HepG2 (cell line): ENCODE measurements around the gene C1QTNF1. TPM values are rescaled to one million over a fixed set of nuclear protein-coding genes. Genes with fewer than 3 reads are reported as not detected.

Experiments used
- BHLHE40 ChIP-seq: IDR thresholded peaks from 2 replicates; pipeline ENCODE4 v1.6.1; 2011; ENCODE audit warnings: low read length, improper control_type of control experiment
- ESRRA ChIP-seq: sonication (generic); formaldehyde crosslinking; IDR thresholded peaks from 2 replicates; pipeline ENCODE4 v1.5.1; 2020; ENCODE audit warnings: mild to moderate bottlenecking, low read depth, missing genetic modification reagents
- MAF1 ChIP-seq: sonication (generic); formaldehyde crosslinking; IDR thresholded peaks from 2 replicates; pipeline ENCODE4 v1.5.0; 2020; ENCODE audit warnings: missing genetic modification reagents, borderline replicate concordance
- MEF2D ChIP-seq: sonication (generic); formaldehyde crosslinking; IDR thresholded peaks from 2 replicates; pipeline ENCODE4 v1.5.1; 2020; ENCODE audit warnings: mild to moderate bottlenecking, missing genetic modification reagents
- POLR2A ChIP-seq, 2 experiments: IDR thresholded peaks; 2 replicates each; pipeline ENCODE4 v1.6.1; 2011; ENCODE audit warnings: low read depth in 2 of 2, low read length in 2 of 2, mild to moderate bottlenecking in 1 of 2, moderate library complexity in 1 of 2; ENCODE audit not compliant: insufficient read depth in 1 of 2
- RBFOX2 ChIP-seq: fragments of 200-400 bp; formaldehyde crosslinking; IDR thresholded peaks from 2 replicates; pipeline ENCODE4 v1.6.1; 2017; ENCODE audit warnings: low read depth, mild to moderate bottlenecking, low read length
- RFXAP ChIP-seq: sonication (generic); formaldehyde crosslinking; IDR thresholded peaks from 2 replicates; pipeline ENCODE4 v1.4.0; 2020; ENCODE audit warnings: missing genetic modification reagents, borderline replicate concordance
- SP140L ChIP-seq: sonication (generic); formaldehyde crosslinking; IDR thresholded peaks from 2 replicates; pipeline ENCODE4 v1.4.0; 2020; ENCODE audit warnings: missing genetic modification reagents, borderline replicate concordance
- TCF12 ChIP-seq, 2 experiments: fragments of 450-650 bp in 1 of 2; sonication (generic) in 1 of 2; formaldehyde crosslinking in 1 of 2; IDR thresholded peaks; 2 replicates each; pipeline versions ENCODE4 v1.6.1 to v1.8.0; 2017 to 2022; ENCODE audit warnings: antibody characterized with exemption in 1 of 2, mild to moderate bottlenecking in 1 of 2, missing genetic modification reagents in 1 of 2, moderate library complexity in 1 of 2
- ZNF335 ChIP-seq: sonication (generic); formaldehyde crosslinking; IDR thresholded peaks from 2 replicates; pipeline ENCODE4 v1.4.0; 2020; ENCODE audit warnings: missing genetic modification reagents
- ZNF674 ChIP-seq: sonication (generic); formaldehyde crosslinking; IDR thresholded peaks from 2 replicates; pipeline ENCODE4 v1.5.0; 2020; ENCODE audit warnings: low read depth, mild to moderate bottlenecking, missing genetic modification reagents
- polyA plus RNA-seq, 8 experiments: library from polyadenylated mRNA; depleted of rRNA in 3 of 8; stranded (reverse) in 7 of 8; unstranded in 1 of 8; fragments of >200 nt; fragmentation: Illumina TruSeq in 4 of 8; extraction: Trizol in 4 of 8; gene quantifications; 2 replicates each; pipeline versions ENCODE4 v1.2.1 to v1.2.3, GENCODE V29; 2011 to 2016; ENCODE audit warnings: low read depth in 4 of 8, missing spikeins in 1 of 8, mixed read lengths in 1 of 8; ENCODE audit not compliant: insufficient read depth in 1 of 8
- total RNA-seq, 5 experiments: library from RNA; depleted of rRNA; stranded (reverse); fragments of >200 nt; fragmentation: Illumina TruSeq; extraction: Trizol; gene quantifications; 2 replicates each; pipeline ENCODE4 v1.2.3, GENCODE V29; 2016; ENCODE audit warnings: low read depth in 1 of 5
- TF ChIP-seq, protein P1 (sequence below): sonication (generic); formaldehyde crosslinking; IDR thresholded peaks from 2 replicates; pipeline ENCODE4 v1.5.1; 2020; ENCODE audit warnings: mild to moderate bottlenecking, missing genetic modification reagents, borderline replicate concordance
- TF ChIP-seq, protein P2 (sequence below): sonication (generic); formaldehyde crosslinking; IDR thresholded peaks from 2 replicates; pipeline ENCODE4 v1.5.0; 2020; ENCODE audit warnings: missing genetic modification reagents
- TF ChIP-seq, protein P3 (sequence below), 2 experiments: fragments of 450-650 bp in 1 of 2; sonication (generic) in 1 of 2; formaldehyde crosslinking in 1 of 2; IDR thresholded peaks; 2 replicates each; pipeline versions ENCODE4 v1.6.1 to v1.8.0; 2016 to 2022; ENCODE audit warnings: antibody characterized with exemption in 1 of 2, mild to moderate bottlenecking in 1 of 2, missing genetic modification reagents in 1 of 2

The C1QTNF1 gene
- total and polyA plus RNA-seq, 2 of the 13 experiments (the other 11 are each of a cell fraction or from before 2014, with no cell fraction given): 0.18 to 0.86 TPM

DNA sequence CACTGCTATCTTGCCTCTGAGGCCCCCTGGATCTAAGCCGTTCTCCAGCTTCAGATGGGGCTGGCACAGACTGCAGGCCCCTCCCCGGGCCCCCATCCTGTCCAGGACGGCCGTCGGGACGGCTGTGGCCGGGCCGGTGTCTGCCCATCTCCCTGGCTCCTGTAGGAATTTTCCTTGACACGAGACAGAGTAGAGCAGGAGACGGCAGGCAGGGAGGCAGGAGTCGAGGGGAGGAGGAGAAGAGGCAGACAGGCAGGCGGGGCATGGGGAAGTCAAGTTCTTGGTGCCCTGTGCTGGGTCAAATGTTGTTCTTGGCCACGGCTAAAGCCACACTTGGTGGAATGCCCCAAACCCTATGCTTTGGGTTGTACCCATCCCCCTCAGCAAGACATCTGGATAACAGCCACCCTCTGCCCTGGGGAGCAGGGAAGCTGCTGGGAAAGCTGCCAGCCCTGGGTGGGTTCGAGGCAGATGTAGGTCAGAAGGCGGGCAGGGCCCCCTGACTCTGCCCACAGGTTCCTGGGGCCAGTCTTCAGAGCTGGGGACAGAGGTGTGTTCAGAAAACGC is 4.0 kb downstream of the C1QTNF1 start (continued):
- TF ChIP-seq, protein P1, sequence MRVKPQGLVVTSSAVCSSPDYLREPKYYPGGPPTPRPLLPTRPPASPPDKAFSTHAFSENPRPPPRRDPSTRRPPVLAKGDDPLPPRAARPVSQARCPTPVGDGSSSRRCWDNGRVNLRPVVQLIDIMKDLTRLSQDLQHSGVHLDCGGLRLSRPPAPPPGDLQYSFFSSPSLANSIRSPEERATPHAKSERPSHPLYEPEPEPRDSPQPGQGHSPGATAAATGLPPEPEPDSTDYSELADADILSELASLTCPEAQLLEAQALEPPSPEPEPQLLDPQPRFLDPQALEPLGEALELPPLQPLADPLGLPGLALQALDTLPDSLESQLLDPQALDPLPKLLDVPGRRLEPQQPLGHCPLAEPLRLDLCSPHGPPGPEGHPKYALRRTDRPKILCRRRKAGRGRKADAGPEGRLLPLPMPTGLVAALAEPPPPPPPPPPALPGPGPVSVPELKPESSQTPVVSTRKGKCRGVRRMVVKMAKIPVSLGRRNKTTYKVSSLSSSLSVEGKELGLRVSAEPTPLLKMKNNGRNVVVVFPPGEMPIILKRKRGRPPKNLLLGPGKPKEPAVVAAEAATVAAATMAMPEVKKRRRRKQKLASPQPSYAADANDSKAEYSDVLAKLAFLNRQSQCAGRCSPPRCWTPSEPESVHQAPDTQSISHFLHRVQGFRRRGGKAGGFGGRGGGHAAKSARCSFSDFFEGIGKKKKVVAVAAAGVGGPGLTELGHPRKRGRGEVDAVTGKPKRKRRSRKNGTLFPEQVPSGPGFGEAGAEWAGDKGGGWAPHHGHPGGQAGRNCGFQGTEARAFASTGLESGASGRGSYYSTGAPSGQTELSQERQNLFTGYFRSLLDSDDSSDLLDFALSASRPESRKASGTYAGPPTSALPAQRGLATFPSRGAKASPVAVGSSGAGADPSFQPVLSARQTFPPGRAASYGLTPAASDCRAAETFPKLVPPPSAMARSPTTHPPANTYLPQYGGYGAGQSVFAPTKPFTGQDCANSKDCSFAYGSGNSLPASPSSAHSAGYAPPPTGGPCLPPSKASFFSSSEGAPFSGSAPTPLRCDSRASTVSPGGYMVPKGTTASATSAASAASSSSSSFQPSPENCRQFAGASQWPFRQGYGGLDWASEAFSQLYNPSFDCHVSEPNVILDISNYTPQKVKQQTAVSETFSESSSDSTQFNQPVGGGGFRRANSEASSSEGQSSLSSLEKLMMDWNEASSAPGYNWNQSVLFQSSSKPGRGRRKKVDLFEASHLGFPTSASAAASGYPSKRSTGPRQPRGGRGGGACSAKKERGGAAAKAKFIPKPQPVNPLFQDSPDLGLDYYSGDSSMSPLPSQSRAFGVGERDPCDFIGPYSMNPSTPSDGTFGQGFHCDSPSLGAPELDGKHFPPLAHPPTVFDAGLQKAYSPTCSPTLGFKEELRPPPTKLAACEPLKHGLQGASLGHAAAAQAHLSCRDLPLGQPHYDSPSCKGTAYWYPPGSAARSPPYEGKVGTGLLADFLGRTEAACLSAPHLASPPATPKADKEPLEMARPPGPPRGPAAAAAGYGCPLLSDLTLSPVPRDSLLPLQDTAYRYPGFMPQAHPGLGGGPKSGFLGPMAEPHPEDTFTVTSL: no peak
- 0 out of 2 replicates have a peak, but pooled peaks have one; percentile 18 for TF ChIP-seq MAF1 (CRISPR knock-in tag)
- TF ChIP-seq RBFOX2: no peak
- no peak for TF ChIP-seq ZNF335 (CRISPR knock-in tag)
- TF ChIP-seq, protein P2, sequence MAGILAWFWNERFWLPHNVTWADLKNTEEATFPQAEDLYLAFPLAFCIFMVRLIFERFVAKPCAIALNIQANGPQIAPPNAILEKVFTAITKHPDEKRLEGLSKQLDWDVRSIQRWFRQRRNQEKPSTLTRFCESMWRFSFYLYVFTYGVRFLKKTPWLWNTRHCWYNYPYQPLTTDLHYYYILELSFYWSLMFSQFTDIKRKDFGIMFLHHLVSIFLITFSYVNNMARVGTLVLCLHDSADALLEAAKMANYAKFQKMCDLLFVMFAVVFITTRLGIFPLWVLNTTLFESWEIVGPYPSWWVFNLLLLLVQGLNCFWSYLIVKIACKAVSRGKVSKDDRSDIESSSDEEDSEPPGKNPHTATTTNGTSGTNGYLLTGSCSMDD (CRISPR knock-in tag): no peak
- TF ChIP-seq ZNF674 (CRISPR knock-in tag): no peak
- TF ChIP-seq, protein P3, sequence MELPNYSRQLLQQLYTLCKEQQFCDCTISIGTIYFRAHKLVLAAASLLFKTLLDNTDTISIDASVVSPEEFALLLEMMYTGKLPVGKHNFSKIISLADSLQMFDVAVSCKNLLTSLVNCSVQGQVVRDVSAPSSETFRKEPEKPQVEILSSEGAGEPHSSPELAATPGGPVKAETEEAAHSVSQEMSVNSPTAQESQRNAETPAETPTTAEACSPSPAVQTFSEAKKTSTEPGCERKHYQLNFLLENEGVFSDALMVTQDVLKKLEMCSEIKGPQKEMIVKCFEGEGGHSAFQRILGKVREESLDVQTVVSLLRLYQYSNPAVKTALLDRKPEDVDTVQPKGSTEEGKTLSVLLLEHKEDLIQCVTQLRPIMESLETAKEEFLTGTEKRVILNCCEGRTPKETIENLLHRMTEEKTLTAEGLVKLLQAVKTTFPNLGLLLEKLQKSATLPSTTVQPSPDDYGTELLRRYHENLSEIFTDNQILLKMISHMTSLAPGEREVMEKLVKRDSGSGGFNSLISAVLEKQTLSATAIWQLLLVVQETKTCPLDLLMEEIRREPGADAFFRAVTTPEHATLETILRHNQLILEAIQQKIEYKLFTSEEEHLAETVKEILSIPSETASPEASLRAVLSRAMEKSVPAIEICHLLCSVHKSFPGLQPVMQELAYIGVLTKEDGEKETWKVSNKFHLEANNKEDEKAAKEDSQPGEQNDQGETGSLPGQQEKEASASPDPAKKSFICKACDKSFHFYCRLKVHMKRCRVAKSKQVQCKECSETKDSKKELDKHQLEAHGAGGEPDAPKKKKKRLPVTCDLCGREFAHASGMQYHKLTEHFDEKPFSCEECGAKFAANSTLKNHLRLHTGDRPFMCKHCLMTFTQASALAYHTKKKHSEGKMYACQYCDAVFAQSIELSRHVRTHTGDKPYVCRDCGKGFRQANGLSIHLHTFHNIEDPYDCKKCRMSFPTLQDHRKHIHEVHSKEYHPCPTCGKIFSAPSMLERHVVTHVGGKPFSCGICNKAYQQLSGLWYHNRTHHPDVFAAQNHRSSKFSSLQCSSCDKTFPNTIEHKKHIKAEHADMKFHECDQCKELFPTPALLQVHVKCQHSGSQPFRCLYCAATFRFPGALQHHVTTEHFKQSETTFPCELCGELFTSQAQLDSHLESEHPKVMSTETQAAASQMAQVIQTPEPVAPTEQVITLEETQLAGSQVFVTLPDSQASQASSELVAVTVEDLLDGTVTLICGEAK (IDR thresholded peaks at IDR 0.05): no peak
- TF ChIP-seq, protein P3 (CRISPR knock-in tag; IDR thresholded peaks at IDR 0.05): no peak
- TF ChIP-seq BHLHE40: no peak
- no peak for TF ChIP-seq RFXAP
- TF ChIP-seq ESRRA: no peak; the same call in 1 of the 2 replicates
- no peak for TF ChIP-seq POLR2A (IDR thresholded peaks at IDR 0.05; ENCODE audit: insufficient read depth in 1 of 2, low read depth in 2 of 2, low read length in 2 of 2)
- no peak for TF ChIP-seq TCF12 (IDR thresholded peaks at IDR 0.05)
- TF ChIP-seq TCF12 (CRISPR knock-in tag; IDR thresholded peaks at IDR 0.05): no peak; the same call in 1 of the 2 replicates
- no peak for TF ChIP-seq MEF2D (CRISPR knock-in tag)
- no peak for TF ChIP-seq SP140L (CRISPR knock-in tag)
